ENCODE data around the gene DOCK7. TPM values are rescaled to one million over a fixed set of nuclear protein-coding genes. Genes with fewer than 3 reads are reported as not detected.

DOCK7 gene
- total and polyA plus RNA-seq, 2 of the 8 experiments (the other 6 are each of a cell fraction or from before 2014, with no cell fraction given) = 10.2 to 33.7 TPM

GRCh38 chr1:62685431-62685859 lies 2.7 kb downstream of the DOCK7 start:
- no peak overlapping the region for H3K4me2 ChIP-seq (ENCODE audit: insufficient read depth in 1 of 2, low read depth in 2 of 2, low read length in 2 of 2)
- CTCF ChIA-PET (ENCODE audit: partially characterized antibody) = no interaction called here

More at GRCh38 chr1:62685431-62685859, 2.7 kb downstream of the DOCK7 start:
- DNase-seq (ENCODE audit: low read depth in 1 of 2, low spot score in 2 of 2) = no peak
- H2BK20ac ChIP-seq (ENCODE audit: low read length) = no peak overlapping the region
- H3K23ac ChIP-seq (ENCODE audit: insufficient read length) = no peak overlapping the region
- H3K56ac ChIP-seq (replicated peaks; ENCODE audit: insufficient read length, low read depth, low read length) = no peak overlapping the region
- no peaks in the 10 kb centered on the region for H3K9me3 ChIP-seq (ENCODE audit: insufficient read depth in 2 of 2, low read depth in 1 of 2, low read length in 1 of 2)
- FAIRE-seq = no peak
- no peak overlapping the region for H3K4me3 ChIP-seq (ENCODE audit: extremely low read depth in 1 of 4, insufficient read depth in 2 of 4, low read depth in 3 of 4, low read length in 4 of 4)
- peaks cover 4% of the 10 kb centered on the region; the same call in 1 of the 2 replicates for H3K23me2 ChIP-seq (ENCODE audit: low read depth, low read length)
- no peak overlapping the region for H4K91ac ChIP-seq (replicated peaks; ENCODE audit: insufficient read length, low read length)
- no peak overlapping the region for H3K14ac ChIP-seq (ENCODE audit: insufficient read length)
- H2AFZ ChIP-seq (ENCODE audit: low read length) = no peak overlapping the region
- no peak overlapping the region for H2BK12ac ChIP-seq (ENCODE audit: low read depth, low read length)
- H3K4ac ChIP-seq (replicated peaks; ENCODE audit: insufficient read length, low read depth, low read length) = no peak overlapping the region
- H3K27me3 ChIP-seq (replicated peaks in 1 of 4; ENCODE audit: control insufficient read depth in 3 of 4, extremely low read depth in 1 of 4, insufficient read depth in 3 of 4, low read length in 3 of 4) = no peaks in the 10 kb centered on the region
- no peak overlapping the region for H3K18ac ChIP-seq (ENCODE audit: extremely low read depth, low read length)
- no peak overlapping the region for H2BK5ac ChIP-seq (ENCODE audit: low read depth, low read length)
- WGBS, 2 experiments (ENCODE audit: extremely low coverage in 1 of 2, insufficient coverage in 1 of 2, insufficient read length in 1 of 2, insufficient replicate concordance in 2 of 2, low coverage in 1 of 2, low lambda C conversion rate in 2 of 2, missing lambda C conversion rate in 1 of 2) = 86% methylated on average over 3 of the region's 3 CpGs; no CpG with 5 or more reads in 1 of the 2 experiments
- no peak overlapping the region for H2BK120ac ChIP-seq (replicated peaks; ENCODE audit: low read depth, low read length)
- peaks cover 0 to 2% of the 10 kb centered on the region in 2 experiments for H4K20me1 ChIP-seq (replicated peaks in 1 of 2; ENCODE audit: control insufficient read depth in 1 of 2, insufficient read depth in 2 of 2, low read length in 2 of 2)
- peaks cover 0 to 7% (median 3%) of the 10 kb centered on the region in 4 experiments; a peak in 4 of 7 replicates for H3K4me1 ChIP-seq (replicated peaks in 1 of 4; ENCODE audit: control insufficient read depth in 3 of 4, insufficient read depth in 4 of 4, low read length in 3 of 4)
- H3K36me3 ChIP-seq (ENCODE audit: control insufficient read depth in 2 of 4, insufficient read depth in 4 of 4, low read length in 3 of 4) = no peaks in the 10 kb centered on the region
- H3K27ac ChIP-seq (ENCODE audit: low read depth, low read length) = no peak overlapping the region
- H3K79me2 ChIP-seq (ENCODE audit: control insufficient read depth in 1 of 2, insufficient read depth in 2 of 2, low read length in 2 of 2) = peaks cover 4 to 54% of the 10 kb centered on the region in 2 experiments; a peak in 3 of 4 replicates
- no peak overlapping the region for H4K8ac ChIP-seq (ENCODE audit: extremely low read depth, insufficient read depth, low read length)
- H2BK15ac ChIP-seq (ENCODE audit: low read length) = no peak overlapping the region
- POLR2A ChIA-PET (ENCODE audit: partially characterized antibody) = no interaction called here
- no peaks in the 10 kb centered on the region for H3K79me1 ChIP-seq (ENCODE audit: low read depth, low read length)
- H4K5ac ChIP-seq (ENCODE audit: insufficient read length, low read depth, low read length) = no peak overlapping the region
- no peak overlapping the region for H3K9ac ChIP-seq (replicated peaks in 1 of 4; ENCODE audit: extremely low read depth in 1 of 4, low read depth in 3 of 4, low read length in 3 of 4)
- no peak for TF ChIP-seq BACH1 (IDR thresholded peaks at IDR 0.05; ENCODE audit: low read length)
- no peak for TF ChIP-seq CTCF (IDR thresholded peaks at IDR 0.05; ENCODE audit: control extremely low read depth in 1 of 3, insufficient read depth in 1 of 3, low read depth in 1 of 3, low read length in 3 of 3)
- no peak overlapping the region for H2AK5ac ChIP-seq (ENCODE audit: low read depth, low read length)

Measured in H1 (cell line).